ENCODE data around the gene SOD1.

SOD1 gene

GRCh38 chr21:31684918-31685317 lies 25.4 kb downstream of the SOD1 start:
- no peaks in the 10 kb centered on the region for H3K4me1 ChIP-seq (ENCODE audit: control insufficient read depth, insufficient read depth, low read length)
- H3K27me3 ChIP-seq (ENCODE audit: control insufficient read depth, insufficient read depth, low read length): no peaks in the 10 kb centered on the region
- H3K9ac ChIP-seq (ENCODE audit: low read depth, low read length): no peak overlapping the region
- no peak overlapping the region for H3K27ac ChIP-seq (ENCODE audit: low read depth, low read length)
- H3K4me3 ChIP-seq (ENCODE audit: low read depth, low read length): no peak overlapping the region
- peaks cover 96% of the 10 kb centered on the region for H3K36me3 ChIP-seq (ENCODE audit: control insufficient read depth, insufficient read depth, low read length)
- H3K9me3 ChIP-seq (ENCODE audit: control insufficient read depth, insufficient read depth, low read length): no peaks in the 10 kb centered on the region

- no peaks in the 10 kb centered on the region for H3K9me3 ChIP-seq (ENCODE audit: control insufficient read depth, insufficient read depth, low read length)
- H3K36me3 ChIP-seq (ENCODE audit: control insufficient read depth, insufficient read depth, low read length): peaks cover 96% of the 10 kb centered on the region
- H3K9ac ChIP-seq (ENCODE audit: low read depth, low read length): no peak overlapping the region
- no peaks in the 10 kb centered on the region for H3K27me3 ChIP-seq (ENCODE audit: control insufficient read depth, insufficient read depth, low read length)
- H3K27ac ChIP-seq (ENCODE audit: low read depth, low read length): no peak overlapping the region
- H3K4me1 ChIP-seq (ENCODE audit: control insufficient read depth, insufficient read depth, low read length): no peaks in the 10 kb centered on the region
- H3K4me3 ChIP-seq (ENCODE audit: low read depth, low read length): no peak overlapping the region
Measured at GRCh38 chr21:31686272-31686915, 26.9 kb downstream of the SOD1 start.

- no peak overlapping the region for H3K4me3 ChIP-seq (ENCODE audit: low read depth, low read length)
- H3K36me3 ChIP-seq (ENCODE audit: control insufficient read depth, insufficient read depth, low read length): peaks cover 97% of the 10 kb centered on the region
- no peaks in the 10 kb centered on the region for H3K9me3 ChIP-seq (ENCODE audit: control insufficient read depth, insufficient read depth, low read length)
- no peaks in the 10 kb centered on the region for H3K27me3 ChIP-seq (ENCODE audit: control insufficient read depth, insufficient read depth, low read length)
- H3K27ac ChIP-seq (ENCODE audit: low read depth, low read length): no peak overlapping the region
- H3K4me1 ChIP-seq (ENCODE audit: control insufficient read depth, insufficient read depth, low read length): no peaks in the 10 kb centered on the region
- no peak overlapping the region for H3K9ac ChIP-seq (ENCODE audit: low read depth, low read length)
Measured at GRCh38 chr21:31687108-31687507, 27.6 kb downstream of the SOD1 start.

- no peak overlapping the region for H3K4me3 ChIP-seq (ENCODE audit: low read depth, low read length)
- no peak overlapping the region for H3K27ac ChIP-seq (ENCODE audit: low read depth, low read length)
- H3K9ac ChIP-seq (ENCODE audit: low read depth, low read length): no peak overlapping the region
- peaks cover 97% of the 10 kb centered on the region for H3K36me3 ChIP-seq (ENCODE audit: control insufficient read depth, insufficient read depth, low read length)
- no peaks in the 10 kb centered on the region for H3K27me3 ChIP-seq (ENCODE audit: control insufficient read depth, insufficient read depth, low read length)
- H3K4me1 ChIP-seq (ENCODE audit: control insufficient read depth, insufficient read depth, low read length): no peaks in the 10 kb centered on the region
- no peaks in the 10 kb centered on the region for H3K9me3 ChIP-seq (ENCODE audit: control insufficient read depth, insufficient read depth, low read length)
Measured at GRCh38 chr21:31688603-31689368, 29.3 kb downstream of the SOD1 start.

- Histone ChIP-seq H3K9ac (ENCODE audit: low read depth, low read length) (no peak overlapping the region), H3K4me1 (ENCODE audit: control insufficient read depth, insufficient read depth, low read length) (no peaks in the 10 kb centered on the region), H3K36me3 (ENCODE audit: control insufficient read depth, insufficient read depth, low read length) (peaks cover 99% of the 10 kb centered on the region), H3K27me3 (ENCODE audit: control insufficient read depth, insufficient read depth, low read length) (no peaks in the 10 kb centered on the region), H3K4me3 (ENCODE audit: low read depth, low read length) (no peak overlapping the region), H3K27ac (ENCODE audit: low read depth, low read length) (no peak overlapping the region), H3K9me3 (ENCODE audit: control insufficient read depth, insufficient read depth, low read length) (no peaks in the 10 kb centered on the region)
Measured at GRCh38 chr21:31693222-31693621, 33.7 kb downstream of the SOD1 start.

GRCh38 chr21:31696424-31696823 lies 36.9 kb downstream of the SOD1 start:
- no peaks in the 10 kb centered on the region for H3K9me3 ChIP-seq (ENCODE audit: control insufficient read depth, insufficient read depth, low read length)
- H3K36me3 ChIP-seq (ENCODE audit: control insufficient read depth, insufficient read depth, low read length): peaks cover 100% of the 10 kb centered on the region
- no peaks in the 10 kb centered on the region for H3K4me1 ChIP-seq (ENCODE audit: control insufficient read depth, insufficient read depth, low read length)

GRCh38 chr21:31698461-31698860 lies 39.0 kb downstream of the SOD1 start:
- no peaks in the 10 kb centered on the region for H3K9me3 ChIP-seq (ENCODE audit: control insufficient read depth, insufficient read depth, low read length)
- H3K9ac ChIP-seq (ENCODE audit: low read depth, low read length): no peak overlapping the region
- H3K4me3 ChIP-seq (ENCODE audit: low read depth, low read length): no peak overlapping the region
- H3K27ac ChIP-seq (ENCODE audit: low read depth, low read length): no peak overlapping the region
- H3K27me3 ChIP-seq (ENCODE audit: control insufficient read depth, insufficient read depth, low read length): no peaks in the 10 kb centered on the region
- H3K4me1 ChIP-seq (ENCODE audit: control insufficient read depth, insufficient read depth, low read length): no peaks in the 10 kb centered on the region
- H3K36me3 ChIP-seq (ENCODE audit: control insufficient read depth, insufficient read depth, low read length): peaks cover 100% of the 10 kb centered on the region

More at GRCh38 chr21:31696424-31696823, 36.9 kb downstream of the SOD1 start:
- Histone ChIP-seq H3K4me3 (ENCODE audit: low read depth, low read length) (no peak overlapping the region), H3K9ac (ENCODE audit: low read depth, low read length) (no peak overlapping the region), H3K27me3 (ENCODE audit: control insufficient read depth, insufficient read depth, low read length) (no peaks in the 10 kb centered on the region), H3K27ac (ENCODE audit: low read depth, low read length) (no peak overlapping the region)

GRCh38 chr21:31700040-31700439 lies 40.5 kb downstream of the SOD1 start:
- Histone ChIP-seq H3K9ac (ENCODE audit: low read depth, low read length) (no peak overlapping the region), H3K4me1 (ENCODE audit: control insufficient read depth, insufficient read depth, low read length) (no peaks in the 10 kb centered on the region), H3K4me3 (ENCODE audit: low read depth, low read length) (no peak overlapping the region), H3K27ac (ENCODE audit: low read depth, low read length) (no peak overlapping the region), H3K27me3 (ENCODE audit: control insufficient read depth, insufficient read depth, low read length) (no peaks in the 10 kb centered on the region), H3K9me3 (ENCODE audit: control insufficient read depth, insufficient read depth, low read length) (no peaks in the 10 kb centered on the region), H3K36me3 (ENCODE audit: control insufficient read depth, insufficient read depth, low read length) (peaks cover 99% of the 10 kb centered on the region)

- Histone ChIP-seq H3K27ac (ENCODE audit: low read depth, low read length) (no peak overlapping the region), H3K9ac (ENCODE audit: low read depth, low read length) (no peak overlapping the region), H3K27me3 (ENCODE audit: control insufficient read depth, insufficient read depth, low read length) (no peaks in the 10 kb centered on the region), H3K4me3 (ENCODE audit: low read depth, low read length) (no peak overlapping the region), H3K4me1 (ENCODE audit: control insufficient read depth, insufficient read depth, low read length) (peaks cover 11% of the 10 kb centered on the region), H3K36me3 (ENCODE audit: control insufficient read depth, insufficient read depth, low read length) (peaks cover 46% of the 10 kb centered on the region), H3K9me3 (ENCODE audit: control insufficient read depth, insufficient read depth, low read length) (no peaks in the 10 kb centered on the region)
Measured at GRCh38 chr21:31706562-31706961, 47.1 kb downstream of the SOD1 start.

GRCh38 chr21:31707499-31707898 lies 48.0 kb downstream of the SOD1 start:
- Histone ChIP-seq H3K9me3 (ENCODE audit: control insufficient read depth, insufficient read depth, low read length) (no peaks in the 10 kb centered on the region), H3K4me3 (ENCODE audit: low read depth, low read length) (no peak overlapping the region), H3K27ac (ENCODE audit: low read depth, low read length) (no peak overlapping the region), H3K27me3 (ENCODE audit: control insufficient read depth, insufficient read depth, low read length) (no peaks in the 10 kb centered on the region), H3K4me1 (ENCODE audit: control insufficient read depth, insufficient read depth, low read length) (peaks cover 11% of the 10 kb centered on the region), H3K9ac (ENCODE audit: low read depth, low read length) (no peak overlapping the region), H3K36me3 (ENCODE audit: control insufficient read depth, insufficient read depth, low read length) (peaks cover 37% of the 10 kb centered on the region)

GRCh38 chr21:31708541-31708940 lies 49.0 kb downstream of the SOD1 start:
- Histone ChIP-seq H3K4me3 (ENCODE audit: low read depth, low read length) (no peak overlapping the region), H3K36me3 (ENCODE audit: control insufficient read depth, insufficient read depth, low read length) (peaks cover 27% of the 10 kb centered on the region), H3K27me3 (ENCODE audit: control insufficient read depth, insufficient read depth, low read length) (no peaks in the 10 kb centered on the region), H3K27ac (ENCODE audit: low read depth, low read length) (no peak overlapping the region), H3K4me1 (ENCODE audit: control insufficient read depth, insufficient read depth, low read length) (peaks cover 17% of the 10 kb centered on the region), H3K9me3 (ENCODE audit: control insufficient read depth, insufficient read depth, low read length) (no peaks in the 10 kb centered on the region), H3K9ac (ENCODE audit: low read depth, low read length) (no peak overlapping the region)

Measured in HUES48 (cell line).